T47D (cell line): Measurements from ENCODE around the gene HECTD1.
"Not testable (repeated sequence)": the region's sequence is repeated elsewhere in the genome, so short reads cannot be mapped to it uniquely, and the experiment has no call there.

Source experiments
- DNase-seq, 2 experiments: peaks; one replicate each; pipeline versions ENCODE4 v3.0.0 to v3.0.0-alpha.2; 2011 to 2012; ENCODE audit warnings: low read depth in 1 of 2, low spot score in 1 of 2
- JUND ChIP-seq: IDR thresholded peaks from 2 replicates; pipeline ENCODE4 v1.6.1; 2012; ENCODE audit warnings: low read depth
- in situ Hi-C: cut with HindIII; loops from 2 replicates; pipeline ENCODE4 v1.10.0; 2016; ENCODE audit warnings: low sequenced_read_pairs, low pct_unique_long_range_greater_than_20kb

Gene HECTD1

DNA sequence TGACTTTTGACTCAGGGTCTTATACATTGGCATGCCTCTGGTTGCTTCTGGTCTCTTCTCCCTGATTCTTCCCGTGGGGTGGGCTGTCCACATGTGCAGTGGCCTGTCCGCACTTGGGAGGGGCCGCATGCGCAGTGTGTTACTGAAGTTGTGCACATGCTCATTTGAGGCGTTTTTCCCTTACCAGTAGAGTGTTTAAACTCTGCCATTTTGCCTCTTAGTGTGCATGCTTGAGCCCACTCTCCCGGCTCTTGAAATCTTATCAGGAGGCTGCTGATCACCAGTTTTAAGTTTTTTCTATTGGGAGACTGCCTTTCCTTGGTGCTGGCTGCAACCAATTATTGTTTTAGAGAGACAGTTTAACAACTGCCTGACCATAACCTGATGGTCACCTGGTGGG, 32.1 kb upstream of the HECTD1 start:
- no peak for TF ChIP-seq JUND
- no peak for DNase-seq
- in situ Hi-C loops = no loop called here

DNA sequence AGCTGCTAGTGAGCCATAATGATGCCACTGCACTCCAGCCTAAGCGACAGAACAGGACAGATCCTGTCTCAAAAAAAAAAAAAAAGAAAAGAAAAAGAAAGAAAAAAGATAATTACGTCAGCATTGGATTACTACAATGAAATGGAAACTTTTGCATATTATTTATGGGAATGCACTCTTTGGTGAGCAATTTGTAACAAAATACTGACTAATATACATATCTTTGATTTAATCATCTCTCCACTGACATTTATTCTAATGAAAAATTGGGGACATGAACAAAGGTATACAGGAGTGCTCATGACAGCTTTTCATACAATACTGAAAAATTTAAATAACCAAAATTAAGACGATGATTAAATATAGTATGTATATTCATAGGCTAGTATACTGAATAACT, 27.9 kb upstream of the HECTD1 start:
- in situ Hi-C loops = no loop called here
- TF ChIP-seq JUND = no peak
- no peak for DNase-seq

DNA sequence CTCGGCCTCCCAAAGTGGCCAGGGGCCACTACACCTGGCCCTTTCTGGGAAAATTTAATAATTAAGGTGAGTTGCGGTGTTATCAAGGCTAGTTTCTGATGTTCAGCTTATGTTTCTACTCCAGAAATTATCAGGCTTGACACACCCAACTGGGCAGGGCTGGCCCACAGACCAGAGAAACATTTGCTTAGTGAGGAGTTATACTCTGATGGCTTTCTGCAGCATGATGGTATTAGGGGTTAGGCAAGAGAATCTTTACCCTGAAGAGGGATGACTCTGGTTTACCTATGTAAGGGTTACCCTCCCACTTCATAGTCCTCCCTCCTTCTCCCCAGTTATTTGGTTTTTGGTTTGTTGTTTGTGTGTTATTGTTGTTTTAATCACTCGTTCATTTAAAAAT, 24.5 kb upstream of the HECTD1 start:
- DNase-seq = no peak
- no peak for TF ChIP-seq JUND
- in situ Hi-C loops = no loop called here

DNA sequence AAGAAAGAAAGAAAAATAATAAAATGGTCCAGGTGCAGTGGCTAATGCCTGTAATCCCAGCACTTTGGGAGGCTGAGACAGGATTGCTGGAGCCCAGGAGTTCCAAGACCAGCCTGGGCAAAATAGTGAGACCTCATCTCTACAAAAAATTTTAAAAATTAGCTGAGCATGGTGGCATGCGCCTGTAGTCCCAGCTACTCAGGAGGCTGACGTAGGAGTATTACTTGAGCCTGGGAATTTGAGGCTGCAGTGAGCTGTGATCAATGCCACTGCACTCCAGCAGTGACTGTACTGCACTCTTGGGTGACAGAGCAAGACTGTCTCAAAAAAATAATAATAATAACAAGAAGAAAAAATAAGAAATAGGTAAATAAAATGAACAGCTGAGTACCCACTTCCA, 23.7 kb upstream of the HECTD1 start:
- DNase-seq, in situ Hi-C loops: not testable (repeated sequence)

DNA sequence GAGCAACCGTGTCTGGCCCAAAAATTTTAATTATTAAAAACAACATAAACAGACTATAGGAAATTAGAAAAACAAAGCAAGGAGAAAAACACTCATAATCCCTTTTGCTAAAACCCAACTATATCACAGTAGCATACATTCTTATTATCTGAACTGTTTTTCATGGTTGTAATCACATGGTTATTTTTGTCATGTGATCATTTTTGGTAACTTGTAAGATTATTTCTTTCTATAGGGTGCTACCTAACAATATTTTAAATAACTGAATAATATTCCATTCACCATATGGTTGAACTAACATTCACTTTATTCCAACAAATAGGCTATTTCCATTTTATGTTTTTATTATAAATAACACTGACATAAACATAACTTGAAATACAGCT, 23.0 kb upstream of the HECTD1 start:
- in situ Hi-C loops = no loop called here
- no peak for DNase-seq
- TF ChIP-seq JUND = no peak

DNA sequence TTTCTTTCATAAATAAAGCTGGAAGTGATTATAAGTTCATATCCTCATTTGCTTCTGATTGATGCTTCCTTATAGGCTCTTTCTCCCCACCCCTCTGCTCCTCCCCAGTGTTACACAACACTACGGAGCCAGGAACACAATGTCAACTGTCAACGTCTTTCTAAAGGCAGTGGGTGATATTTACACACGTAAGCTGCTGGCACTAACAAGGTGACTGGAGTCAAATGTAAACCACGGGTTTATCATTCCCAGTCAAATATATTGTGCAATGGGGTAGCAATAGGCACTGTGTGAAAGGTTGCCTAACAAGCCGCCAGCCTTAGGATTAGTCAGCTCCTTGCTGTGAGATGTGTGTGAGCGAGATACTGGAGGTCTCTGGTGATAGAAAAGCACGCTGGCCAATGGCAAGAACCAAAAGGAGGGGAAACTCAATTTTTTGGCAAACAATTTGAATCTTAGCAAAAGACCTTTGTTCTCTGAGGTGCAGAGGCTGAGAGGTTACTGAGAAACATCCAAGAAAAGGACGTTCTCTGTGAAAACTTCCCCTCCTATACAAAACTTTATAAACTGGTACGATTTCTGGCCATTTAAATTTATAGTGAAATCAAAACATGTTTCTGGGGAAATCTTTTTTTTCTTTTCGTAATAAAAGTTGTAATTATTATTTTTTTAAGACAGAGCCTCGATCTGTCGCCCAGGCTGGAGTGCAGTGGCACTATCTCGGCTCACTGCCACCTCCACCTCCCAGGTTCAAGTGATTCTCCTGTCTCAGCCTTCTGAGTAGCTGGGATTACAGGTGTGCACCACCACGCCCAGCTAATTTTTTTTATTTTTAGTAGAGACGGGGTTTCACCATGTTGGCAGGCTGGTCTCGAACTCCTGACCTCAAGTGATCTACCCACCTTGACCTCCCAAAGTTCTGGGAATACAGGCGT, 22.3 kb upstream of the HECTD1 start:
- in situ Hi-C loops = no loop called here

DNA sequence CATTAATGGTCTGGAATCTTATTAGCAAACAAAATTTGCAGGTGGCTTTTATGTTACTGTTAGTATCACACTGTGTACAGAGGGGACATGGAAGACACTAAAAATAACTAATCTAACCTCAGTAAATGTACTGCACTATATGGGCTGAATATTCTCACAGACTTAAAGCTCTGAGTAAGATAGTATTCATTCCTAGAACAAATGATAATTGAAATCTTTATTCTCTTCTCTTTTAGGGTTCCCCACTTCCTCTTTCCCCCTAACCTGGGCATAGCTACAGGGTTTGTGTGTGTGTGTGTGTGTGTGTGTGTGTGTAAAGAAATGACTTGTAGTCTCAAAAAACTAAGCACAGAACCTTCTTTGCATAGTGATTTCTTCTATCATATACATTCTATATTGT, 21.4 kb upstream of the HECTD1 start:
- no peak for TF ChIP-seq JUND
- in situ Hi-C loops = no loop called here
- DNase-seq = no peak

More for the DNA sequence above, 22.3 kb upstream of the HECTD1 start:
- TF ChIP-seq JUND = no peak
- peak in 1 of 2 experiments; percentile 78 for DNase-seq

DNA sequence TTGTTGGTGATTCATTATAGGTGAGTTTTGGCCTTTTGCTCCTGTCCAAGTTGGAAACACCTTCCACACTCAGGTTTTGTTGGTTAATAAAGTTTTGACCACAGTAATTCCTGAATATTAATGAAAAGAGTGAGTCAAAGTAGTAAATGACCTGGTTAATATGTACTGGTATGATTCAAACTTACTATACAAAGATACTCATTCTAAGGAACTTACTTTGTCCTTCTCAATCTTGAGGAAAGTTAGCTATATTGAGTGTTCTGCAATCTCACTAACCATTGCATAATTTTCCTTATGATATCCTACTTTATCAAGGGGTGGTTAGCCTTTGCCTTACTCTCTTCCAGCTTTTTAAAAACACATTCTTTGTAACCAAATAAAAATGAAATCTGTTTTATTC, 20.9 kb upstream of the HECTD1 start:
- DNase-seq = no peak
- in situ Hi-C loops = no loop called here
- TF ChIP-seq JUND = no peak

DNA sequence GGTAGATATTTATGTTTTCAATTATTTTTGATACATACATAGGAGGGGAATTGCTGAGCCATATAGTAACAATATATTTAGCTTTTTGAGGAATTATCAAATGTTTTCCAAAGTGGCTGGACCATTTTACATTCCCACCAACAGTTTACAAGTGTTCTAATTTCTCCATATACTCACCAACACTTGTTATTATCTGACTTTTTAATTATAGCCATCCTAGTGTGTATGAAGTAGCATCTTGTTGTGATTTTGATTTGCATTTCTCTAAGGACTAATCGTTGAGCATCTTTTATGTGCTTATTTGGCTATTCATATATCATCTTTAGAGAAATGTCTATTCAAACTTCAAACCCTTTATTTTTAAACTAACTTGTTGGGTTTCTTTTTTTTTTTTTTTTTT, 17.2 kb upstream of the HECTD1 start:
- in situ Hi-C loops = no loop called here
- no peak for TF ChIP-seq JUND
- DNase-seq = no peak

DNA sequence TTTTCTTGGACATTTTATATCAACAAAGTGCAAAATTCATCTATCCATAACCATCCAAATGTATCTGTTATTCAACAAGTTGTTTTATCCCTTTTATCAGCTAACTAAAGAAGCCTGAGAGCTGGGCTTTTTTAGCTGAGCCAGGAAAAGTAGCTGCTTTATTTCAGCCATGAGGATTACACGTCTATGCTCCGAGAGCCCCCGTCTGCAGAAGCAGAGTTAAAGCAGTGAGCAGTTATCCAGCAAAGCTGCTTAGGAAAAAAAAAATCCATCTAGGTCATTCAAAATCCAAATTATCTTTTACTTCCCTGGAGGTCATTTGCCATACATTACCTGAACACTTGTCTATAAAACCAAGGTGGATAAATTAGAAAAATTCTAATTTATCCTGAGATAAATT, 15.7 kb upstream of the HECTD1 start:
- TF ChIP-seq JUND = no peak
- DNase-seq = no peak
- in situ Hi-C loops = no loop called here

DNA sequence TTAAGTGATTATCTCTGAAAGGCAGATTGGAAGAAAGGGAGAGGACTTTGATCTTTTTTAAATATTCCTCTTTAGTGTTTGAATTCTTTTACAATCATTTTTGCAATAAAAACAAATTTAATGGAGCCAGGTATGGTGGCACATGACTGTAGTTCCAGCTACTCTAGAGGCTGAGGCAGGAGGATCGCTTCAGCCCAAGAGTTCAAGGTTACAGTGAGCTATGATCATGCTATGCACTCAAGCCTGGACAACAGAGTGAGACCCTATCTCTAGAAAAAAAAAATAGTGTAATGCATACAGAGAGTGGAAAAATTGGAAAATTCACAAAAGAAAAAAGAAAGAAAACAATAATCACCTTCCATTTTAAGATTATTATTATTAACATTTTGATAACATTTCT, 15.2 kb upstream of the HECTD1 start:
- in situ Hi-C loops = no loop called here
- DNase-seq = no peak
- TF ChIP-seq JUND = no peak

DNA sequence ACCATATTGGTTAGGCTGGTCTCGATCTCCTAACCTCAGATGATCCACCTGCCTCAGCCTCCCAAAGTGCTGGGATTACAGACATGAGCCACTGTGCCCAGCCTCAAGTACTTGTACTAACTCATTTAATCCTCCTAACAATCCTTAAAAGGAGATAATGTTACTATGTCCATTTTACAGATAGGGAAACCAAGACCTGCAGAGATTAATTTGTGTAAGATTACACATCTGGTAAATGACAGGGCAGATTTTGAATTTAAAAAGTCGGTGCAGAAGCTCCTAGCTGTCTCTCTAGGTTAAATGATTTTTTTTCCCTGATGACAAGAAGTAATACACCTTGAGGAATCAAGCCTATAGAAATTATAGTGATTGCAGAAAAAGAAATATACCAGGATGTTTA, 13.7 kb upstream of the HECTD1 start:
- TF ChIP-seq JUND = no peak
- in situ Hi-C loops = no loop called here
- no peak for DNase-seq

DNA sequence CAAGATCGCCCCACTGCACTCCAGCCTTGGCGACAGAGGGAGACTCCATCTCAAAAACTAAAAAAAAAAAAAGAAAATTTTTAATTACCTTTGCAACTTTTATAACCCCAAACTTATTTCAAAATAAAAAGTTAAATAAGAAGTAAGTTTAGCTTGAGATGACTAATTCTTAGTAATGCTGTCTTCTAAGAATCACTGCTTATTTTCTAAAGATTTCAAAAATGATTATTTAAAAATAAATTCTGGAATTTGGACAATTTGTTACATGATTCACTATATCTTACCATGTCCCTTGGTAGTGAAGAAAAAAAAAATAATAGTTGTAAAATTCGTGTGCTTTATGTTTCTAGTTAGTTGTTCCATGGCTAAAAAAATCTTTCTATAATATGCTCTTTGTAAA, 11.6 kb upstream of the HECTD1 start:
- in situ Hi-C loops = no loop called here
- no peak for DNase-seq
- TF ChIP-seq JUND = no peak

DNA sequence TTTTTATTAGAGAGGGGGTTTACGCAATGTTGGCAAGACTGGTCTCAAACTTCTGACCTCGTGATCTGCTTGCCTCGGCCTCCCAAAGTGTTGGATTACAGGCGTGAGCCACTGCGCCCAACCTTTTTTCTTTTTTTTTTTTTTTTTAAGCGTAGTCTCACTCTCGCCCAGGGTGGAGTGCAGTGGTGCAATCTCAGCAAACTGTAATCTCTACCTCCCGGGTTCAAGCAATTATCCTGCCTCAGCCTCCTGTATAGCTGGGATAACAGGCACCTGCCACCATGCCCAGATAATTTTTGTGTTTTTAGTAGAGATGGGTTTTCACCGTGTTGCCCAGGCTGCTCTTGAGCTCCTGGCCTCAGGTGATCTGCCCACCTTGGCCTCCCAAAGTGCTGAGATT, 8.8 kb upstream of the HECTD1 start:
- DNase-seq = no peak
- in situ Hi-C loops = no loop called here
- no peak for TF ChIP-seq JUND
